Heart right ventricle (tissue), 16 donors: ENCODE measurements around the gene ACHE. TPM values are rescaled to one million over a fixed set of nuclear protein-coding genes. Genes with fewer than 3 reads are reported as not detected.
A peak's percentile ranks its signal among the peaks of the same experiment; 100 is the strongest.

Experiments
- ATAC-seq, 8 donors: fragments of 200-7000 bp; cut with Tn5 transposase; one replicate each; pipeline ENCODE4 v1.9.1; 2020; ENCODE audit warnings: mild to moderate bottlenecking in 8 of 8, moderate library complexity in 8 of 8, moderate number of reproducible peaks in 1 of 8
- DNase-seq, 2 donors: peaks; one replicate each; pipeline ENCODE4 v3.0.0-alpha.2; 2020
- H3K27ac ChIP-seq, 10 donors: fragments of 200-600 bp; sonication (generic) in 2 of 10; one replicate each; pipeline versions ENCODE4 v1.5.0 to v1.8.0; 2020 to 2022; ENCODE audit warnings: mild to moderate bottlenecking in 3 of 10
- H3K27me3 ChIP-seq, 7 donors: fragments of 200-600 bp; one replicate each; pipeline ENCODE4 v1.8.0; 2021 to 2022; ENCODE audit warnings: mild to moderate bottlenecking in 2 of 7
- H3K36me3 ChIP-seq, 9 donors: fragments of 200-600 bp; sonication (generic) in 1 of 9; one replicate each; pipeline versions ENCODE4 v1.5.0 to v1.8.0; 2020 to 2022; ENCODE audit warnings: mild to moderate bottlenecking in 2 of 9
- H3K4me1 ChIP-seq, 9 donors: fragments of 200-600 bp; sonication (generic) in 1 of 9; one replicate each; pipeline versions ENCODE4 v1.5.0 to v1.8.0; 2020 to 2022; ENCODE audit warnings: mild to moderate bottlenecking in 4 of 9
- H3K4me3 ChIP-seq, 10 donors: fragments of 200-600 bp; sonication (generic) in 2 of 10; one replicate each; pipeline versions ENCODE4 v1.5.0 to v1.8.0; 2020 to 2022; ENCODE audit warnings: mild to moderate bottlenecking in 7 of 10, moderate library complexity in 2 of 10
- H3K9me3 ChIP-seq, 11 donors: fragments of 200-600 bp in 10 of 11; sonication (generic) in 2 of 11; one replicate each; pipeline versions ENCODE4 v1.5.0 to v1.8.0; 2013 to 2022; ENCODE audit warnings: mild to moderate bottlenecking in 2 of 11, control low read depth in 1 of 11, moderate library complexity in 1 of 11
- WGBS, 2 donors: extraction: QIAGEN DNeasy Blood & Tissue Kit; methylation state at CpG; one replicate each; pipeline ENCODE4 v1.1.7; 2013; ENCODE audit warnings: inconsistent platforms in 1 of 2; 5-methylcytosine and 5-hydroxymethylcytosine counted together
- intact Hi-C, 10 donors: fragments of 100-400 bp; cut with DNase I; formaldehyde crosslinking; loops; one replicate each; pipeline versions ENCODE4 v1.11.1 to v1.14.2; 2022
- polyA plus RNA-seq, 2 donors: library from polyadenylated mRNA; stranded (reverse); fragments of 200-250 nt; gene quantifications; one replicate each; pipeline ENCODE4 v1.2.3, GENCODE V29; 2013
- total RNA-seq, 10 donors: library from RNA; stranded (reverse); fragmentation: NEBNext Ultra II Directional in 3 of 10; extraction: Animal tissue kit (Norgen Biotek cat#: 25700) in 3 of 10; gene quantifications; one replicate each; pipeline versions ENCODE4 v1.2.1 to v1.2.4, GENCODE V29; 2021 to 2023
- TF ChIP-seq, protein P1 (sequence below), 9 donors: fragments of 200-600 bp; sonication (generic) in 2 of 9; IDR thresholded peaks; one replicate each; pipeline versions ENCODE4 v1.5.0 to v1.8.0; 2021 to 2022; ENCODE audit warnings: antibody characterized with exemption in 9 of 9, mild to moderate bottlenecking in 5 of 9, moderate library complexity in 1 of 9
- donor health status: Arrhythmogenic right ventricular cardiomyopathy.
- donor health status: ischemic (EF 13 %, LVEDD 7.1; RV severe dilation, severe dysfunction).
- donor health status: healthy with polysubstance abuse.
- donor health status: DM: no; HTN: yes; CAD: no.
- donor health status: DM: no; HTN: no; CAD: no.
- donor health status: ischemic (EF 25% LVEDD 6.9; RV normal size, moderate dysfunction).
- donor health status: ischemic (EF 25% LVEDD 5.7; RV mildly dilated, moderate dysfunction).
- donor health status: healthy.
- donor health status: DM: yes; HTN: yes; CAD: no.
- donor health status: Ischemic cardiomyopathy.
- donor health status: ischemic (EF 35%, LVEDD 5.7; RV mildly dilated, moderate dysfunction).
- donor health status: nonischemic (EF 11% LVEDD 7.7; RV severe dilation, severe dysfunction).
- donor health status: DM: yes; HTN: yes; CAD: no.
- donor health status: PGD.
- donor health status: ischemic (EF 29% LVEDD 5.4; RV normal size, mild dysfunction).
- donor health status: nonischemic (EF 23%, LVEDD 6.1; RV moderate dilation, normal function).

The ACHE gene
- total and polyA plus RNA-seq, 12 donors, result 0.27 to 1.1 (median 0.81) TPM

DNA sequence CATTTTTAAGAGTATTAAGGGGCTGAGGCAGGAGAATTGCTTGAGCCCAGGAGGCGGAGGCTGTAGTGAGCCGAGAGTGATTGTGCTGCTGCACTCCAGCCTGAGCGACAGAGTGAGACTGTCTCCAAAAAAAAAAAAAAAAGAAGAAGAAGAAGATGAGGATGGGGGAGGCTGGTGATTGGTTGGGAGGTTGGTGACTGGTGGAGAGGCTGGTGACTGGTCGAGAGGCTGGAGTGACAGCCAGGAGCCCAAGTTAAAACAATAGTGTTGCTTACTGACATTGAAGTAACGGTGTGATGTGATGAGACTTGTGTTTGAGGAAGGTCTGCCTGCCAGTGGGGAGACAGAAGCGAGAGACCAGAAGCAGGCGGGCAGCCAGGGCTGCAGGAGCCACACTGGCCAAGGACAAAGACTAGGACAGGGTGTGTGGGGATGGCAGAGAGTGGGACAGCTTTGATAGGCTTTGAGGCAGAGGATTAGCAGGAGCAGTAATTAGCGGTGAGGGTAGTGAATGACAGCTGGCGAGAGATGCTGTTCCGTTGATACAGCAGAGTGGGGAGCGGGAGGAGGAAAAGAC, 15.9 kb downstream of the ACHE start:
- Histone ChIP-seq H3K4me1 (peaks cover 2 to 51% (median 37%) of the 10 kb centered on the region in 9 donors), H3K9me3 (no peaks in the 10 kb centered on the region), H3K36me3 (peaks cover 0 to 82% (median 37%) of the 10 kb centered on the region in 9 donors), H3K4me3 (no peak overlapping the region), H3K27ac (peak overlapping the region in 5 of 10 donors; percentile 2 to 55 (median 5)), H3K27me3 (no peaks in the 10 kb centered on the region)
- WGBS, 2 donors, result 60 to 75% methylated on average over 11 of the region's 11 CpGs
- TF ChIP-seq, protein P1, sequence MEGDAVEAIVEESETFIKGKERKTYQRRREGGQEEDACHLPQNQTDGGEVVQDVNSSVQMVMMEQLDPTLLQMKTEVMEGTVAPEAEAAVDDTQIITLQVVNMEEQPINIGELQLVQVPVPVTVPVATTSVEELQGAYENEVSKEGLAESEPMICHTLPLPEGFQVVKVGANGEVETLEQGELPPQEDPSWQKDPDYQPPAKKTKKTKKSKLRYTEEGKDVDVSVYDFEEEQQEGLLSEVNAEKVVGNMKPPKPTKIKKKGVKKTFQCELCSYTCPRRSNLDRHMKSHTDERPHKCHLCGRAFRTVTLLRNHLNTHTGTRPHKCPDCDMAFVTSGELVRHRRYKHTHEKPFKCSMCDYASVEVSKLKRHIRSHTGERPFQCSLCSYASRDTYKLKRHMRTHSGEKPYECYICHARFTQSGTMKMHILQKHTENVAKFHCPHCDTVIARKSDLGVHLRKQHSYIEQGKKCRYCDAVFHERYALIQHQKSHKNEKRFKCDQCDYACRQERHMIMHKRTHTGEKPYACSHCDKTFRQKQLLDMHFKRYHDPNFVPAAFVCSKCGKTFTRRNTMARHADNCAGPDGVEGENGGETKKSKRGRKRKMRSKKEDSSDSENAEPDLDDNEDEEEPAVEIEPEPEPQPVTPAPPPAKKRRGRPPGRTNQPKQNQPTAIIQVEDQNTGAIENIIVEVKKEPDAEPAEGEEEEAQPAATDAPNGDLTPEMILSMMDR (IDR thresholded peaks at IDR 0.05), result no peak
- DNase-seq (no peak), ATAC-seq (peak in 5 of 8 donors; percentile 13 to 67 (median 42))
- intact Hi-C loops, result loop anchor here in 2 of 10 donors (10.0 kb wide), 2 partner anchors 265 to 1405 kb away; partner anchors contain the start of genes MOSPD3 (in 1 of the 2) and SH2B2 (in 1 of the 2)

DNA sequence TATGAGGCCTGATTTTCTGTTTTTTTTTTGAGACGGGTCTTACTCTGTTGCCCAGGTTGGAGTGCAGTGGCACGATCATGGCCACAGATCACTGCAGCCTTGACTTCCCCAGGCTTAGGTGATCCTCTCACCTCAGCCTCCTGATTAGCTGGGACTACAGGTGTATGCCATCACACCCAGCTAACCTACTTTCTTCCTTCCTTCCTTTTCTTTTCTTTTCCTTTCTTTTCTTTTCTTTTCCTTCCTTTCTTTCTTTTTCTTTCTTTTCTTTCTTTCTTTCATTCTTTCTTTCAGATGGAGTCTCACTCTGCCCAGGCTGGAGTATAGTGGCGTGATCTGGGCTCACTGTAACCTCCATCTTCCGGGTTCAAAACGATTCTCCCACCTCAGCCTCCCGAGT, 17.0 kb downstream of the ACHE start:
- TF ChIP-seq, protein P1 (IDR thresholded peaks at IDR 0.05), result no peak
- intact Hi-C loops, result loop anchor here in 2 of 10 donors (10.0 kb wide), 2 partner anchors 264 to 1406 kb away; partner anchors contain the start of genes MOSPD3 (in 1 of the 2) and SH2B2 (in 1 of the 2)
- Histone ChIP-seq H3K9me3 (no peaks in the 10 kb centered on the region), H3K27ac (no peak overlapping the region), H3K4me1 (peaks cover 2 to 59% (median 45%) of the 10 kb centered on the region in 9 donors), H3K4me3 (no peak overlapping the region), H3K27me3 (no peaks in the 10 kb centered on the region), H3K36me3 (peaks cover 0 to 75% (median 26%) of the 10 kb centered on the region in 9 donors)
- 78 to 80% methylated on average over 6 of the region's 6 CpGs for WGBS, 2 donors
- ATAC-seq (no peak), DNase-seq (no peak)

DNA sequence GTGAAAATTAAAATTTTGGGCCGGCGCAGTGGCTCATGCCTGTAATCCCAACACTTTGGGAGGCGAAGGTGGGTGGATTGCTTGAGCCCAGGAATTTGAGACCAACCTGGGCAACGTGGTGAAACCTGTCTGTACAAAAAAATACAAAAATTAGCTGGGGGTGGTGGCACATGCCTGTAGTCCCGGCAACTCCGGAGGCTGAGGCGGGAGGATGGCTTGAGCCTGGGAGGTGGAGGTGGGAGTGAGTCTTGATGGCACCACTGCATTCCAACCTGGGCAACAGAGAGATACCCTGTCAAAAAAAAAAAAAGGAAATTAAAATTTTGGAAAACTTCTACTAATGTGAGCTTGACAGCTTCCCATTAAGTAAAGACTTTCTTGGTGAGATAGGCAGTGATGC, 17.7 kb downstream of the ACHE start:
- no peak overlapping the region for H3K27ac ChIP-seq
- no peak overlapping the region for H3K4me3 ChIP-seq
- TF ChIP-seq, protein P1 (IDR thresholded peaks at IDR 0.05), result no peak
- intact Hi-C loops, result loop anchor here in 2 of 10 donors (10.0 kb wide), 2 partner anchors 263 to 1407 kb away; partner anchors contain the start of genes MOSPD3 (in 1 of the 2) and SH2B2 (in 1 of the 2)
- no peaks in the 10 kb centered on the region for H3K9me3 ChIP-seq
- WGBS, 2 donors, result 78 to 89% methylated on average over 7 of the region's 7 CpGs
- H3K4me1 ChIP-seq, result peaks cover 2 to 60% (median 46%) of the 10 kb centered on the region in 9 donors
- ATAC-seq (no peak), DNase-seq (no peak)
- H3K27me3 ChIP-seq, result no peaks in the 10 kb centered on the region
- H3K36me3 ChIP-seq, result peaks cover 0 to 75% (median 23%) of the 10 kb centered on the region in 9 donors

DNA sequence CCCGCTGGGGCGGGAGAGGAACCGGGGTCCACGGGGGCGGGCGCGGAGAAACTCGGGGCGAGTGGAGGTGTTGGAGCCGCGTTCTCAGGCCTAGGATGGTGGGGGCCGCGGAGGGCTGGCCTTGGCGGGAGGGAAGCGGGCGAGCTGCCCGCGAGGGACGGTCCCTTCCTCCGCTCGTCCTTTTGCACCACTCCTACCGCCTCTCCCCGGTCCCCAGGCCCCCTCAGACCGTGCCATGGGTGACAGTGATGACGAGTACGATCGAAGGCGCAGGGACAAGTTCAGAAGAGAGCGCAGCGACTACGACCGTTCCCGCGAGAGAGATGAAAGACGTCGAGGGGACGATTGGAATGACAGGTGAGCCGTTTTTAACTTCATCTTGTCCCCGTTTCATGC, 20.3 kb downstream of the ACHE start:
- TF ChIP-seq, protein P1 (IDR thresholded peaks at IDR 0.05), result no peak
- Histone ChIP-seq H3K4me3 (peak overlapping the region; percentile 77 to 97 (median 87)), H3K36me3 (peaks cover 0 to 75% (median 23%) of the 10 kb centered on the region in 9 donors), H3K4me1 (peaks cover 2 to 56% (median 45%) of the 10 kb centered on the region in 9 donors), H3K27me3 (no peaks in the 10 kb centered on the region), H3K27ac (peak overlapping the region; percentile 86 to 97 (median 95)), H3K9me3 (no peaks in the 10 kb centered on the region)
- WGBS, 2 donors, result 0 to 1% methylated on average over 36 to 39 of the region's 39 CpGs
- no peak for DNase-seq
- intact Hi-C loops, result loop anchor here in 4 of 10 donors (2.0 to 10.0 kb wide), 3 partner anchors 13 to 1409 kb away; partner anchors contain the start of genes UFSP1 (in 2 of the 4), MOSPD3 (in 1 of the 4) and SH2B2 (in 1 of the 4)
- ATAC-seq, result peak in 6 of 8 donors; percentile 21 to 72 (median 30)
